DMS 273 treated with DMSO at 0.1 percent for 48 hours (cell line): ENCODE results near the gene TEAD2.
A peak's percentile ranks its signal among the peaks of the same experiment; 100 is the strongest.
"Not testable (repeated sequence)": the region's sequence is repeated elsewhere in the genome, so short reads cannot be mapped to it uniquely, and the experiment has no call there.

Experiments used
- DNase-seq: peaks from one replicate; lab custom pipeline; 2025; lab: John Stamatoyannopoulos, UW

TEAD2 gene

DNA sequence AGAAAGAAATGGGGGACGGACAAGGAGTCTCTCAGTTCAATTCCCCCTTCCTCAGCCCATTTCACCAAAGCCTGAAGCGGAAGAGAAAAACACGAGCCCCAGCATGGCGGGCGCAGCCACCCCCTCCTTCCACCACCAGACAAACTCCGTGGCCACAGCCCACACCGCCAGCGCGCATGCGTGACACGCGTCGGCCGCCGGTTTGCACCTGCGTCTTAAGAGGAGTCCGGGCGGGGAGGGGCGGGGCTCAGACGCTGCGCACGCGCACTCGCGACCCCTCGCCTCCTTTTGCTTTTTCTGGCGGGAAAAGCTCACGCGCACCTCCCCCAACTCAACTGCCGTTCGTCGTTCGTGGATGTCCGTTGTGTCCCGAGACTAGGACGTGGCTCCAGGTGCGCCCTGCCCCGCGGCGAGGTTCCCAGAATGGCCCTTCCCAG lies 25.7 kb upstream of the TEAD2 start, which contains the start of gene KASH5:
Gene KASH5 (plus strand): TSS at position 314 of the 437 bp plus-strand sequence. CDS start 2,635 bp downstream, outside the sequence.
- no peak for DNase-seq

DNA sequence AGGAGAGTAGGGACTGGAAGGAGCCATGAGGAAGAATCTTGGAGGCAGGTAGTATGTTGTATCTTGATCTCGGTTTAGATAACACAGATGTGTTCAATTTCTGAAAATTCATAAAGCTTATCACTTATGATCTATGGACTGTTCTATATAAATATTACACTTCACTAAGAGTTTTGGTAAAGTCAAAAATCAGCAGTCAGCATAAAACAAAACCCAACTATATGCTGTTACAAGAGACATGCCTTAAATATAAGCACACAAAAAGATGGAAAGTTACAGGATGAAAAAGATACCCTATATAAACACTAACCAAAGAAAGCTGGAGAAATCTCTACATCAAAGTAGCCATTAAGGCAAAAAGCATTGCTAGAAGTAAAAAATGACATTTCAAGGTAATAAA lies 21.4 kb upstream of the TEAD2 start:
- no peak for DNase-seq

- DNase-seq = no peak
Observed at GRCh38 chr19:49382639-49383038, 20.4 kb upstream of the TEAD2 start.

- DNase-seq = no peak
Observed at GRCh38 chr19:49380391-49380790, 18.2 kb upstream of the TEAD2 start.

DNA sequence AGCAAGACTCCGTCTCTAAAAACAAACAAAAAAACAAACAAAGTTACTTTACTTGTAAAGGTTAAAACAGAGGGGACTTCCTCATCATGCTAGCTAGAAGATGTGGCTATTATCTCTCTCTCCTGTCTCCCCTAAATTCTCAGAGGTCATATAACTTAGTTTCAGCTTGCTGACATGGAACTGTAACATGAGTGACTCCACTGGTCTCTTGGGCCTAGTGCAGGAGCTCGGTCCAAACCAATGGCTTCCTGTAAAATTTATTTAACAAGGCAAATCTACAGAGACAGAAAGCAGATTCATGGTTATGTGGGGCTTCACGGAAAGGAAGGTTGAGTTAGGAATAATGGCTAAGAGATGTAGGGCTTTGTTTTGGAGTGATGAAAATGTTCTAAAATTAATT lies 16.3 kb upstream of the TEAD2 start:
- no peak for DNase-seq

DNA sequence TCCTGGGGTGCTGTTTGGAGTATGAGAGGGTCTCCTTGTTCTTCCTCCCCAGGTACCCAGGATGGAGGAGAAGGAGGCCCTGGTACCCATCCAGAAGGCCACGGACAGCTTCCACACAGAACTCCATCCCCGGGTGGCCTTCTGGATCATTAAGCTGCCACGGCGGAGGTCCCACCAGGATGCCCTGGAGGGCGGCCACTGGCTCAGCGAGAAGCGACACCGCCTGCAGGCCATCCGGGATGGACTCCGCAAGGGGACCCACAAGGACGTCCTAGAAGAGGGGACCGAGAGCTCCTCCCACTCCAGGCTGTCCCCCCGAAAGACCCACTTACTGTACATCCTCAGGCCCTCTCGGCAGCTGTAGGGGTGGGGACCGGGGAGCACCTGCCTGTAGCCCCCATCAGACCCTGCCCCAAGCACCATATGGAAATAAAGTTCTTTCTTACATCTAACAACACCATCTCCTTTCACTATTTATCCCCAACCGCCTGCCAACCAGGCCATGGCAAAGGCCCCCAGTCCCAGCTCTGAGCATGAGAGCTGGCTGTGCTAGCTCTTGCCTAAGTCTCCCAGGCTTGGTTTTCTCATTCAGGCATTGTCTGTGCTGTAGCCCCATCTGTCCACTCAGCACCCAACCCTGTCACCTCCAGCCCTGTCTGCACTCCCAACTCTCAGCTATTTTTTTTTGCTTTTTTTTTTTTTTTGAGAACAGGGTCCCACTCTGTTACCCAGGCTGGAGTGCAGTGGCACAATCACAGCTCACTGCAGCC lies 12.6 kb upstream of the TEAD2 start:
- no peak for DNase-seq

DNA sequence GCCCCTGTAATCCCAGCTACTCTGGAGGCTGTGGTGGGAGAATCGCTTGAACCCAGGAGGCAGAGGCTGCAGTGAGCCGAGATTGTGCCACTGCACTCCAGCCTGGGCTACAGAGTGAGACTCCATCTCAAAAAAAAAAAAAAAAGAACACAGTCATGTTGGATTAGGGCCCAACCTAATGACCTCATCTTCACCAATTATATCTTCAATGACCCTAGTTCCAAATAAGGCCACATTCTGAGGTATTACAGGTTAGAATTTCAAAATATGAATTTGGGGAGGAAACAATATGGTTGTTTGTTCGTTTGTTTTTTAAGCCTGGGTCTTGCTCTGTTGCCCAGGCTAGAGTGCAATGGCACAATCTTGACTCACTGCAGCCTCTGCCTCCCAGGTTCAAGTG lies 11.0 kb upstream of the TEAD2 start:
- DNase-seq = not testable (repeated sequence)

DNA sequence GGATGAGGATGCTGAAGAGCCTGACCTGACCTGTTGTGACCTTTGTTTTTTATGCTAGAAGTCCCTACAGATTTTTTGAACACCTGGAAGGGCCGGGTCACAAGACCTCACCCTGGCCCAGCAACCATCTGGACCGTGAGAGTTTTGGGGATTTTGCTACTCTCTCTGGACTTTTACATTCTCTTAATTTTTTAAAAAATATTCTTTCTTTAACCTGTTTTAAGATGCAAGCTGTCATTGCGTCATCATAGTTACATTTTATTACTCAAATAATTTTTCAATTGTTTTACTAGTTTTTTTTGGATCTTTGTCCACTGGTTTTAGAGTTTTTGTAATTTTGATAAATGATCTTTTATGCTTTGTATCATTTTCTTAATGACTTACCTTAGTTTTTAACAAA lies 9.0 kb upstream of the TEAD2 start:
- no peak for DNase-seq

DNA sequence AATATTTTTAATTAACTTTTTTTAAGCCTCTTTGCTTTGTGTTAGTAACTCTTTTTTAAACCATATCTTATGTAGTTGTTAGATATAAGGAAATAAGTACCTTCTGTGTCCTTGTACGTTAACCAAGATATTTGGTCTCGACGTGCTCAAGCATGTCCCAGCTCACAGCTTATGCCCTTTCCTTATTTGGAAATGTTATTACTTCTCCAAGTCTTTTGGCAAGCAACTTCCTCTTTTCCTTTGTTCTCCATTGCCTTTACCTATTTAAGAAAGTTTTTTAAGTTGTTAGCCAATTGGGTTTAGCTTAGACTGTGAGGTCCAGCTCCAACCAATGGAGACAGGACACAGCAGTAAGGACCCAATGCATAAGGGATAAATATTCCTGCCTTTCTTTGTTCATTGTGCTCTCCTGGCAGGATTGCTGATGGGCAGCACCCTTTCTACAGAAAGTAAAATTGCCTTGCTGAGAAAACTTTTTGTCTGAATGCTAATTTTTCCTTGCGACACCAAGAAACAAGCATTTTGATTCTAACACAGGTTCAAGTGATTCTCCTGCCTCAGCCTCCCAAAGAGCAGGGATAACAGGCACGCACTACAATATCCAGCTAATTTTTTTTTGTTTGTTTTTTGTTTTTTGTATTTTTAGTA lies 6.6 kb upstream of the TEAD2 start:
- DNase-seq = no peak

GRCh38 chr19:49366110-49366509 lies 3.9 kb upstream of the TEAD2 start:
- DNase-seq = no peak

DNA sequence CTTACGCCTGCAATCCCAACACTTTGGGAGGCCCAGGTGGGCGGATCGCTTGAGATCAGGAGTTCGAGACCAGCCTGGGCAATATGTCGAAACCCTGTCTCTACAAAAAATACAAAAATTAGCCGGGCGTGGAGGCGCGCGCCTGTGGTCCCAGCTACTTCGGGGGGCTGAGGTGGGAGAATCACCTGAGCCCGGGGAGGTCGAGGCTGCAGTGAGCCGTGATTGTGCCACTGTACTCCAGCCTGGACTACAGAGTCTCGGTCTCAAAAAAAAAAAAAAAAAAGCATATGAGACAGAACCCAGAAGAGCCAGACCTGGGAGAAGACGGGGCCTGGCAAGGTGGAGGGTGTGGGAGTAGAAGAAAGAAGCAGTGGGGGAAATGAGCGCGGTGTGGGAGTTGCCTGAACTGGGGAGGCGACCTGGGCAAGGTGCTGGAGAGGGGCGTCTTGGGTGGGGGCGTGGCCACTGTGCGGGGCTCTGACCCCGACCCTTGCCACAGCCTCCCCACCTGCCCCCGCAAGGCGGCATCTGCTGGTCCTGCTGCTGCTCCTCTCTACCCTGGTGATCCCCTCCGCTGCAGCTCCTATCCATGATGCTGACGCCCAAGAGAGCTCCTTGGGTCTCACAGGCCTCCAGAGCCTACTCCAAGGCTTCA lies 2.0 kb upstream of the TEAD2 start:
- no peak for DNase-seq

- DNase-seq = peak; percentile 90
Observed at GRCh38 chr19:49363268-49364082, 1.3 kb upstream of the TEAD2 start, which contains the start of gene DKKL1. Gene DKKL1, plus strand, starts transcription at chr19:49363877. Its CDS starts 122 bp downstream, at chr19:49363999.

GRCh38 chr19:49362929-49363267 lies 682 bp upstream of the TEAD2 start:
- no peak for DNase-seq

GRCh38 chr19:49361438-49362047 lies 673 bp downstream of the TEAD2 start:
- DNase-seq = peak; percentile 4

DNA sequence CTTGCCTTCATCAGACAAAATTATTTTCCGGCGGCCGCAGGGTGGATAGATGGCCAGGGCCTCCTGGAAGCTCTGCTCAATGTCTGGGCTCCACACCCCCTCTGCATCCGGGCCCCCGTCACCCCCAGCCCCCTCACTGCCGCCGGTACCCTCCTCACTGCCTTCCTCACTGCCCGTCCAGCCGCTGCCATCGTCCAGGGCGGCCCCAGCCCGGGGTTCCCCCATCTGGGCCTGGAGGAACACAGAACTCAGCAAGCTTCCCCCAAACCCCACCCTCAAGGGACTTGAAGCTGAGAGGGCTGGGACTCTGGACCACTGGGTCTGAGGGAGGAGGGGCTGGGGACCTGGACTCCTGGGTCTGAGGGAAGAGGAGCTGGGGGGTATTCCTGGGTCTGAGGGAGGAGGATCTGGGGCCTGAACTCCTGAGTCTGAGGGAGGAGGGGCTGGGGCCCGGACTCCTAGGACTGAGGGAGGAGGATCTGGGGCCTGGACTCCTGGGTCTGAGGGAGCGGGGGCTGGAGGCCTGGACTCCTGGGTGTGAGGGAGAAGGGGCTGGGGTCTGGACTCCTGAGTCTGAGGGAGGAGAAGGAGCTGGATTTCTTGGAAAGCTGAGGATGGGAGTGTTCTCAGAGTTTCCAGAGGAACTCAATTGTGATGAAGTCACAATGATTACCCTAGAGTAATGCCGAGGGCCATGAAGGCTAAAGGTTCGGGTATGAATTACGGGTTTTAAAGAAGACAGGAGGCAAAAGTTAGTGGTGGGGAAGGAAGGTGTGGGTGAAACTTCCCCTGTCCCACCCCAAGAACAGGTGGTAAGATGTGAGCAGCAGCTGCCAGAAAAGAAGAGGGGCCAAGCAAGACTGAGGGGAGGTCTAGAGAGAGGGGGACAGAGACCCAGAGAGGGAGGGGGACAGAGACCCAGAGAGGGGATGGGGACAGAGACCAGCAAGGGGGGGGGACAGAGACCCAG lies 2.1 kb downstream of the TEAD2 start:
- DNase-seq = no peak

DNA sequence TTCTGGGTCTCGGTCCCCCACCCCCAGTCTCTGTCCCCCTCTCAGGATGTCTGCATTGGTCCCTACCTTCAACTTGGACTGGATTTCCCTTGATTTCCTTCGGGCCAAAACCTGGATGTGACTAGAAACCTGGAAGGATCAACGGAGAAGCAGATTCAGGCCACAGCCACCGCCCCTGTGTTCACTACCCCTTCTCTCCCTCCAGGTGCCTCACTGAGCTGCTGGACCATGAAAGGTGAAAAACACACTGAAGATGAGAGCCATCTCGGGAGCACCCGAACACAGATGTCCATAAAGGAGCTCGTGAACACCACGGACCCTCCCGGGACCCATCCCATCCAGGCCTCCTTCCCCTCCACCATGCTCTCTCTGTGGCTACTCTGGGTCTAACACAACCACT lies 5.0 kb downstream of the TEAD2 start:
- DNase-seq = no peak

- no peak for DNase-seq
Observed at GRCh38 chr19:49356382-49356781, 5.8 kb downstream of the TEAD2 start.

DNA sequence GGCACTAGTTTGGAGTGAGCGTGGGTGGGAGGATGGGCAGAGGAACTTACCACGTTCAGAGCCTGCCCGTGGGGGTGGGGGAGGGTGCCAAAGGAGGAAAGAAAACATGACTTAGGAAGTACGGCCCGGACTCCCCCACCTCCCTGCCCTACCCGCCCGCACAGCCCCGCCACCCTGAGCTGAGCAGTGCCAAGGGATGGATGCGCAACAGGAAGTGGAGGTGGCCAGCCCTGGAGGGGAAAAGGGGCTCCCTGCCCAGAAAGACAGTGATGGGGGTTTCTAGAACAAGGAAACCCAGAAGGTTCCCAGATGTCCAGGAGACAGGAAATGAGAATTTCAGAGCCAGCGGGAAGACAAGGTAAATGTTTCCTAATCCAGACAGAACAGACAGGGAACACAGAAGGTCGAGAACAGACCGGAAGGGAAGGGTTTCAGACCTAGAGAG lies 6.3 kb downstream of the TEAD2 start:
- DNase-seq = no peak

DNA sequence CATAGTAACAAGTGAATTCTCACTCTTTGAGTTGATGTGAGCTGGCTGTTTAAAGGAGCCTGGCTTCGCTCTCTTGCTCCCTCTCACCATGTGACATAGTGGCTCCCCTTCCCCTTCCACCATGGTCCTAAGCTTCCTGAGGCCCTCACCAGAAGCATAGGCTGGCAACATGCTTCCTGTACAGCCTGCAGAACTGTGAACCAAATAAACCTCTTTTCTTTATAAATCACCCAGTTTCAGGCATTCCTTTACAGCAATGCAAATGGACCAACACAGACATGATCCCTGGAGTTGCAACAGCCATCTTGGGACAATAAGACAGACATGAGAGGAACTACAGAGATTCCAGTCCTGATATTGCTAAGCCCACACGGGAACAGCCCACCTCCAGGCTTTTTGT lies 12.6 kb downstream of the TEAD2 start:
- no peak for DNase-seq
